ENCODE results near the gene TENM3.

The TENM3 gene

GRCh38 chr4:182495645-182496385 is 252.6 kb downstream of the TENM3 start:
- DNase-seq (ENCODE audit: extremely low read depth, low read depth), result no peak
- TF ChIP-seq, protein P1, sequence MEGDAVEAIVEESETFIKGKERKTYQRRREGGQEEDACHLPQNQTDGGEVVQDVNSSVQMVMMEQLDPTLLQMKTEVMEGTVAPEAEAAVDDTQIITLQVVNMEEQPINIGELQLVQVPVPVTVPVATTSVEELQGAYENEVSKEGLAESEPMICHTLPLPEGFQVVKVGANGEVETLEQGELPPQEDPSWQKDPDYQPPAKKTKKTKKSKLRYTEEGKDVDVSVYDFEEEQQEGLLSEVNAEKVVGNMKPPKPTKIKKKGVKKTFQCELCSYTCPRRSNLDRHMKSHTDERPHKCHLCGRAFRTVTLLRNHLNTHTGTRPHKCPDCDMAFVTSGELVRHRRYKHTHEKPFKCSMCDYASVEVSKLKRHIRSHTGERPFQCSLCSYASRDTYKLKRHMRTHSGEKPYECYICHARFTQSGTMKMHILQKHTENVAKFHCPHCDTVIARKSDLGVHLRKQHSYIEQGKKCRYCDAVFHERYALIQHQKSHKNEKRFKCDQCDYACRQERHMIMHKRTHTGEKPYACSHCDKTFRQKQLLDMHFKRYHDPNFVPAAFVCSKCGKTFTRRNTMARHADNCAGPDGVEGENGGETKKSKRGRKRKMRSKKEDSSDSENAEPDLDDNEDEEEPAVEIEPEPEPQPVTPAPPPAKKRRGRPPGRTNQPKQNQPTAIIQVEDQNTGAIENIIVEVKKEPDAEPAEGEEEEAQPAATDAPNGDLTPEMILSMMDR (IDR thresholded peaks at IDR 0.05; ENCODE audit: low read depth, low read length, missing control alignments), result no peak
- H3K4me3 ChIP-seq (replicated peaks; ENCODE audit: low read depth, low read length), result no peak overlapping the region

DNA sequence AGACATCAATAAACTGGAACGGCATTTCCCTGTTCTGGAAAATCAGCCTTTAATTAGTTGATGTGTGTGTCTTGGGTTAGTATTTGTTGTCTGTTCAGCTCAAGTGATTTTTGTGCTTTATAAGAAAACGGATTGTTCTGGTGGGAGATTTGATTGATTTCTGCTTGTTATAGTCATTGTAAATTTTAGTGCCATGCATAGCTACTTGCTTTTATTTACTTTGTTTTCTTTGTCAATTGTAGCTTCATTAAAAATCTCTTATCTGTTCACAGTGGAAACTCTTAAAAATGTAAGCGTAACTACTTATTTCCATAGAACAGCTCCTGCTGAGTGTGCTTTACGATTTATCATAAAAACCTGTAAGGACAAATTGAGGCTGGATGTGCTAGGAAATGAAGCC is 253.2 kb downstream of the TENM3 start:
- TF ChIP-seq, protein P1 (IDR thresholded peaks at IDR 0.05; ENCODE audit: low read depth, low read length, missing control alignments), result no peak
- H3K4me3 ChIP-seq (replicated peaks; ENCODE audit: low read depth, low read length), result no peak overlapping the region
- DNase-seq (ENCODE audit: extremely low read depth, low read depth), result no peak

- TF ChIP-seq, protein P1 (IDR thresholded peaks at IDR 0.05; ENCODE audit: low read depth, low read length, missing control alignments), result no peak
- H3K4me3 ChIP-seq (replicated peaks; ENCODE audit: low read depth, low read length), result no peak overlapping the region
- DNase-seq (ENCODE audit: extremely low read depth, low read depth), result no peak
These were observed 258.9 kb downstream of the TENM3 start for GRCh38 chr4:182502064-182502463.

DNA sequence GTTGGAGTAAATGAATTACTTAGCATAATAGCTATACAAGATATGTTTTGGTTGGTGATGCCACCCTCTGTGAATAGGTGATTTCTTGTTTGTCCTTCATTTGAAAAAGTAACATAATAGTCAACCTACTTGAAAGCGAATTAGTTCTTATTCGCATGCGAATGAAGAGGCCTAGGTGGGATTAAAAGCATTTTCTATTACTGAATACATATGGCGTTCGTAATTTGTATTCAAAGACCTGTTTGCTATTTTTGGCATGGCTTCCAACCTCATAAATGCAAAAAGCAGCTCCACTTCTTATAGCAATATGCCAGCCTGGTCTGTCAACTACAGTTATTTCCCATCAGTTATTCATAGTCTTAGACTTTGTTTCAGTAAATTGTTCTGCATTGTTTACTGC is 261.3 kb downstream of the TENM3 start:
- TF ChIP-seq, protein P1 (IDR thresholded peaks at IDR 0.05; ENCODE audit: low read depth, low read length, missing control alignments), result no peak
- H3K4me3 ChIP-seq (replicated peaks; ENCODE audit: low read depth, low read length), result no peak overlapping the region
- DNase-seq (ENCODE audit: extremely low read depth, low read depth), result no peak

DNA sequence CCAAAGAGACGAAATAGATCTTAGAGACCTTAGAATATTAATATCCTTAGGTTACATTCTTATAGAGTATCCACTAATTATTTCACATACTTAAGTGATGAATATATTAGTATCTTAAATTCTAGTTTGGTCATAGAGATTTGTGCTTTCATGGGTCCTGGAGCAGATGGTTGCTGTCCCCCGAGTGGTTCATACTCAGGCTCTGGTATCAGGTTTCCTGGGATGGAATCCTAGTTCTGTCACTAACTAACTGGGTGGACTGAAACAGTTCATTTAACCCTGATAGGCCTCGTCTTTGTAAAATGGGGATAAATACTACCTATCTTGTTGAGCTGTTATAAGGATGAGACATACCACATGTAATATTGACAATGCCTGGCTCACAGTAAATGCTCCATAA is 264.6 kb downstream of the TENM3 start:
- DNase-seq (ENCODE audit: extremely low read depth, low read depth), result no peak
- no peak overlapping the region for H3K4me3 ChIP-seq (replicated peaks; ENCODE audit: low read depth, low read length)
- TF ChIP-seq, protein P1 (IDR thresholded peaks at IDR 0.05; ENCODE audit: low read depth, low read length, missing control alignments), result no peak

- DNase-seq (ENCODE audit: extremely low read depth, low read depth), result no peak
- no peak overlapping the region for H3K4me3 ChIP-seq (replicated peaks; ENCODE audit: low read depth, low read length)
- TF ChIP-seq, protein P1 (IDR thresholded peaks at IDR 0.05; ENCODE audit: low read depth, low read length, missing control alignments), result no peak
These were observed 267.6 kb downstream of the TENM3 start for GRCh38 chr4:182510836-182511235.

All from HFF-Myc (cell line).